HEK293T (cell line): ENCODE measurements around the gene BAZ1B.

Experiments used
- CTCF ChIA-PET: fragments of 350-600 bp; formaldehyde crosslinking; extraction: SDS; loops from one replicate; lab custom pipeline; 2021; ENCODE audit warnings: antibody characterized with exemption, inconsistent platforms; lab: Yijun Ruan, JAX
- POLR2A ChIA-PET: fragments of 350-600 bp; formaldehyde crosslinking; extraction: SDS; loops from one replicate; lab custom pipeline; 2020; ENCODE audit warnings: antibody characterized with exemption, inconsistent platforms; lab: Yijun Ruan, JAX
- DNase-seq: peaks from one replicate; pipeline ENCODE4 v3.0.0; 2012; ENCODE audit warnings: mixed read lengths; ENCODE audit errors: extremely low spot score
- ARNT ChIP-seq: fragments of 450-650 bp; IDR thresholded peaks from 2 replicates; pipeline ENCODE4 v1.6.1; 2017; ENCODE audit warnings: mild to moderate bottlenecking
- BHLHE40 ChIP-seq: fragments of 450-650 bp; IDR thresholded peaks from 2 replicates; pipeline ENCODE4 v1.6.1; 2016; ENCODE audit warnings: mild to moderate bottlenecking, moderate library complexity, borderline replicate concordance
- CTBP1 ChIP-seq: fragments of 450-650 bp; IDR thresholded peaks from 2 replicates; pipeline ENCODE4 v1.6.1; 2016; ENCODE audit warnings: borderline replicate concordance
- ELF4 ChIP-seq: fragments of 450-650 bp; IDR thresholded peaks from 2 replicates; pipeline ENCODE4 v1.6.1; 2017; ENCODE audit warnings: antibody characterized with exemption
- FOXA1 ChIP-seq: fragments of 450-650 bp; IDR thresholded peaks from 2 replicates; pipeline ENCODE4 v1.6.1; 2016; ENCODE audit warnings: mild to moderate bottlenecking
- FOXK2 ChIP-seq: fragments of 450-650 bp; IDR thresholded peaks from 2 replicates; pipeline ENCODE4 v1.6.1; 2016; ENCODE audit warnings: mild to moderate bottlenecking
- FOXM1 ChIP-seq: fragments of 450-650 bp; IDR thresholded peaks from 2 replicates; pipeline ENCODE4 v1.6.1; 2017; ENCODE audit warnings: mild to moderate bottlenecking, borderline replicate concordance
- HDGF ChIP-seq: fragments of 450-650 bp; IDR thresholded peaks from 2 replicates; pipeline ENCODE4 v1.6.1; 2017; ENCODE audit warnings: antibody characterized with exemption, borderline replicate concordance
- L3MBTL2 ChIP-seq: fragments of 450-650 bp; conservative IDR thresholded peaks from 2 replicates; pipeline ENCODE4 v1.6.1; 2016; ENCODE audit warnings: mild to moderate bottlenecking
- LEF1 ChIP-seq: fragments of 450-650 bp; IDR thresholded peaks from 2 replicates; pipeline ENCODE4 v1.6.1; 2017; ENCODE audit warnings: mild to moderate bottlenecking, borderline replicate concordance
- NFRKB ChIP-seq: fragments of 450-650 bp; IDR thresholded peaks from 2 replicates; pipeline ENCODE4 v1.6.1; 2016; ENCODE audit warnings: mild to moderate bottlenecking, moderate library complexity
- SP1 ChIP-seq: fragments of 450-650 bp; IDR thresholded peaks from 2 replicates; pipeline ENCODE4 v1.6.1; 2017
- SUZ12 ChIP-seq: fragments of 450-650 bp; IDR thresholded peaks from 2 replicates; pipeline ENCODE4 v1.6.1; 2016; ENCODE audit warnings: mild to moderate bottlenecking
- TARDBP ChIP-seq: fragments of 450-650 bp; IDR thresholded peaks from 2 replicates; pipeline ENCODE4 v1.6.1; 2016
- ZNF384 ChIP-seq: fragments of 450-650 bp; IDR thresholded peaks from 2 replicates; pipeline ENCODE4 v1.6.1; 2016
- TF ChIP-seq, protein P1 (sequence below): fragments of 450-650 bp; IDR thresholded peaks from 2 replicates; pipeline ENCODE4 v1.6.1; 2016

The BAZ1B gene

DNA sequence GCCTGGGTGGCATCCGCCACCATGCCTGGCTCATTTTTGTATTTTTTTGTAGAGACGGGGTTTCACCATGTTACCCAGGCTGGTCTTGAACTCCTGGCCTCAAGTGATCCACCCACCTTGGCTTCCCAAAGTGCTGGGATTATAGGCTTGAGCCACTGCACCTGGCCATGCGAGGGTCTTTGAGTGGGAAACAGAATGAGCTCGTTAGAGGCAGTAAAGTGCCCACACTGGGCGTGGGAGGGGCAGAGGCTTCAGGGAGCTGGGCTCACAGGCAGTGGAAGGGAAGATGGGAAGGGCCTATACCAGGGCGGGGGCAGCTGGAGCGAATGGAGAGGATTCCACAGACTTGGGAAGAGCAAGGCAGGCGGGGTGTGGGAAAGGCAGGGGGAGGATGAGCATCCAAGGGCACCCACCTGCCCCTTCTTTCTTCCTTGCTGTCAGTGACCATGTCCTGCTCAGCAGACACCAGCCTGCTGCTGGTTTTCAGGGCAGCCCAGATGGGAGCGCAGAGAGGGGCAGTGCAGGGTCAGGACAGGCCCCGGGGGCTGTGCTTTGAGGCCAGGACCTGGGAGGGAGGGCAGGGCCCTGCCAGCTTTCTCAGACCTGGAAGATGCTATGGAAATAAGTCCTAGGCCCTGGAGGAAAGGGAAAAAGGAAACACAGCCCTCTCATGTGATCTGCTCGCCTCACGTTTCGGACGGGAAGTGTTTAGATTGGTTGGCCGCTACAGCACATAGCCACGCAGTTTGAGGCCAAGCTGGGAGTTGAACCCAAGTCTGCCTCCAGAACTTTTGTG, 84.3 kb downstream of the BAZ1B start:
- CTCF ChIA-PET, result no interaction called here
- POLR2A ChIA-PET, result no interaction called here
- TF ChIP-seq HDGF (no peak), FOXA1 (no peak), FOXM1 (no peak), NFRKB (no peak), SP1 (no peak), FOXK2 (no peak), CTBP1 (no peak), ELF4 (no peak), ARNT (no peak), SUZ12 (no peak), L3MBTL2 (no peak), BHLHE40 (no peak), LEF1 (no peak), ZNF384 (no peak), TARDBP (no peak)
- TF ChIP-seq, protein P1, sequence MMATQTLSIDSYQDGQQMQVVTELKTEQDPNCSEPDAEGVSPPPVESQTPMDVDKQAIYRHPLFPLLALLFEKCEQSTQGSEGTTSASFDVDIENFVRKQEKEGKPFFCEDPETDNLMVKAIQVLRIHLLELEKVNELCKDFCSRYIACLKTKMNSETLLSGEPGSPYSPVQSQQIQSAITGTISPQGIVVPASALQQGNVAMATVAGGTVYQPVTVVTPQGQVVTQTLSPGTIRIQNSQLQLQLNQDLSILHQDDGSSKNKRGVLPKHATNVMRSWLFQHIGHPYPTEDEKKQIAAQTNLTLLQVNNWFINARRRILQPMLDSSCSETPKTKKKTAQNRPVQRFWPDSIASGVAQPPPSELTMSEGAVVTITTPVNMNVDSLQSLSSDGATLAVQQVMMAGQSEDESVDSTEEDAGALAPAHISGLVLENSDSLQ, result no peak
- no peak for DNase-seq

DNA sequence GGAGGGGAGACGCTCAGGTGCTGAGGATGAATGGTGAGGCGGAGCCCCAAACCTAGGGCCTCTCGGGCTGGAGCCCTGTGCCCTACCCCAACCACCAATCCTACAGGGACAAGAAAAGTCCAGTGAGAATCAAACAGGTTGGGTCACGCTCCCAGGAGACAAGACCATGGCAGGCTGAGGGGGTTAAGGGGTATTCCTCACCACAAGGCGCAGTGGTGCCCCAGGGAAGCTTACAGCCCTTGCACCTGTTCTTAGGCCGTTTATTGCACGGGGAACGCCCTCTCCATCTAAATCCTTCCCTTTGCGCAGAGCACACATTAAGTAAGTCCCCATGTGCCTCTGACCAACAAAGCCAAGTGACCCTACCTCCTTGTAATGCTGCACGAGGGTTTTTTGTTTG, 85.0 kb downstream of the BAZ1B start:
- no peak for DNase-seq
- POLR2A ChIA-PET, result no interaction called here
- CTCF ChIA-PET, result no interaction called here
- no peak for TF ChIP-seq FOXM1
- no peak for TF ChIP-seq ELF4
- no peak for TF ChIP-seq SUZ12
- no peak for TF ChIP-seq ARNT
- TF ChIP-seq, protein P1, result no peak
- no peak for TF ChIP-seq LEF1
- no peak for TF ChIP-seq FOXA1
- TF ChIP-seq TARDBP, result no peak
- no peak for TF ChIP-seq FOXK2
- no peak for TF ChIP-seq NFRKB
- TF ChIP-seq SP1, result no peak
- no peak for TF ChIP-seq HDGF
- TF ChIP-seq L3MBTL2, result no peak
- no peak for TF ChIP-seq CTBP1
- TF ChIP-seq ZNF384, result no peak

DNA sequence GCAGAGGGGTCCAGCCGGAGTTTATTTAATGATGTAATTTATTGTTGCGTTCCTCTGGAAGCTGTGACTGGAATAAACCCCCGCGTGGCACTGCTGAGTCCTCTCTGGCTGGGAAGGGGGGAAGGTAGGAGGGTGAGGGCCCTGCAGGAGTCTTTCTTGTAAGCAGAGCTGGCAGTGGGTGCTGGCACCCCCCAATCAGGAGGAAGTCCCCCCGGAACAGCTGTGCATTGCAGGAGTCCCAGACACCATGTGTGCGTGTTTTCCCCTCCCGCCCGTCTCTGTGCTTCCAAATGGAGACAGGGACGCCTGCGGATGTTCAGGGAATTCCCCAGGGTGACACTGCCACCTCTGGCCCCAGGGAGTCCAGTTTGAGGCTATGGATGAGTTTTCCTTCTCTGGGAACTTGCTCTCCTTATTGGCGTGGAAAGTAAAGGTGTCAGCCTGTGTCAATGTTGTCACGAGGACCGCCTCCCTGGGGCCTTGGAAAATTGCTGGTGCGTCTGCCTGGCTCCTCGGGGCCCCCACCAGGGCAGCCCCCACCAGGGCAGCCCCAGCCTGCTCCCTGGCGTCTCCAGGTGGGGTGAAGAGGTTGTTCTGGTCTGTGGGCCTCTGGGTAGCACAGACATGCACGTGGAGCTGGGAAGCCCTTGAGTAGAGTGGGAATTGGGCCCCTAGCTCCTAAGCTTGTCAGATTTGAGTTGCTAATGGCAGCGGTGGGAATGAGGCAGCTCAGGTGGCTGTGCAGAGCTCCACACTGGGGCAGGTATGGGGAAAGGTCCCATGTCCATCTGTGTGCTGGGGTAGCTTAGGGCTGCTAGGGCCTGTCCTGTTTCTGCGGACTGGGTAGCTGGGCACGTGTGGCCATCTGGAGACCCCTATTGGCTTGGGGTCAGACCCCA, 85.8 kb downstream of the BAZ1B start:
- ChIA-PET CTCF (no interaction called here), POLR2A (interaction anchor here (1.0 kb wide), 1 partner anchor 36 kb away, joined by 3 read pairs; no protein-coding TSS in a partner anchor)
- no peak for DNase-seq
- TF ChIP-seq, protein P1, result no peak
- TF ChIP-seq NFRKB, result no peak
- no peak for TF ChIP-seq TARDBP
- no peak for TF ChIP-seq SUZ12
- TF ChIP-seq ARNT, result no peak
- TF ChIP-seq ZNF384, result no peak

DNA sequence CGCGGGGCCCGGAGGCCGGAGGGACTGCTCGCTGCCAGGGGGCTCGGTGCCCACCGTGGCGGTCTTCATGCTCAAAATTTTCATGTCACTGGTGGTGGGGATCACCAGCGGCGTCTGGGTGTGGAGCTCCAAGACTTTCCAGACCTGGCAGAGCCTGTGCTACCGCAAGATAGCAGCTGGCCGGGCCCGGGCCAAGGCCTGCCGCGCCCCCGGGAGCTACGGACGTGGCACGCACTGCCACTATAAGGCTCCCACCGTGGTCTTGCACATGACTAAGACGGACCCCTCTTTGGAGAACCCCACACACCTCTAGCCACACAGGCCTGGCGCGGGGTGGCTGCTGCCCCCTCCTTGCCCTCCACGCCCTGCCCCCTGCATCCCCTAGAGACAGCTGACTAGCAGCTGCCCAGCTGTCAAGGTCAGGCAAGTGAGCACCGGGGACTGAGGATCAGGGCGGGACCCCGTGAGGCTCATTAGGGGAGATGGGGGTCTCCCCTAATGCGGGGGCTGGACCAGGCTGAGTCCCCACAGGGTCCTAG, 86.6 kb downstream of the BAZ1B start:
- no peak for TF ChIP-seq ELF4
- no peak for TF ChIP-seq SP1
- no peak for TF ChIP-seq BHLHE40
- no peak for DNase-seq
- ChIA-PET POLR2A (interaction anchor here (1.0 kb wide), 1 partner anchor 35 kb away, joined by 3 read pairs; no protein-coding TSS in a partner anchor), CTCF (no interaction called here)

DNA sequence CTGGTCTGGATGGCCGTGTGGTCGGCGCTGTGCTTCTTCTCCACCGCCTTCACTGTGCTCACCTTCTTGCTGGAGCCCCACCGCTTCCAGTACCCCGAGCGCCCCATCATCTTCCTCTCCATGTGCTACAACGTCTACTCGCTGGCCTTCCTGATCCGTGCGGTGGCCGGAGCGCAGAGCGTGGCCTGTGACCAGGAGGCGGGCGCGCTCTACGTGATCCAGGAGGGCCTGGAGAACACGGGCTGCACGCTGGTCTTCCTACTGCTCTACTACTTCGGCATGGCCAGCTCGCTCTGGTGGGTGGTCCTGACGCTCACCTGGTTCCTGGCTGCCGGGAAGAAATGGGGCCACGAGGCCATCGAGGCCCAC, 87.4 kb downstream of the BAZ1B start:
- ChIA-PET POLR2A (no interaction called here), CTCF (no interaction called here)
- TF ChIP-seq SUZ12, result no peak
- TF ChIP-seq SP1, result no peak
- TF ChIP-seq, protein P1, result no peak
- TF ChIP-seq FOXK2, result no peak
- no peak for TF ChIP-seq NFRKB
- DNase-seq, result no peak
